ENCODE data around the gene PRPF31.

Gene PRPF31

DNA sequence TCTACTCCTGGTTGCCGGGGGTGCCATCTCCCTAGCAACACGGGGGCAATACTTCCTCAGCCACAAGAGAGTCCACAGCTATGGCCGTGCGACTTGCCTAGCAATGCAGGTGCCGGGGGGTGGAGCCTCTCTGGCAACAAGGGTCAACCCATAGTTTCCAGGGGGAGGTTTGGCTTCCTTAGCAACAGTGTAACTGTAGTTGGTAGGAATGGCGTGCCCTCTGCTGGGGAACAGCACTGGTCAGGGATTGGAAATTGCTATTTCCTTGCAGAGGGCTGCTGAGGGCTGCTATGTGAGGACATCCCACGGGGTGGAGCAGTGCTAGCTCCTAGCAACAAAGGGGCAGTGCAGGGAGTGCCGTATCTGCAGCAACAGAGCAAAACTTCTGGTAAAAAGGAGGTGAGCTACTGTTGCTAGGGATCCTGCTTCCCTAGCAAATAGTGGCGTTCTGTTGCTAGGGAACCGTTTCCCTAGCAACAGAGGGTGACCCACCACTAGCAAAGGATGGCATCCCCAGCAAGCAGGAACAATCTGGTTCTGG lies 64.4 kb downstream of the PRPF31 start:
- no peak overlapping the region for H2AK5ac ChIP-seq (ENCODE audit: low read depth, low read length)
- H3K27ac ChIP-seq (replicated peaks; ENCODE audit: low read length) = peak overlapping the region; percentile 40
- H4K91ac ChIP-seq (ENCODE audit: low read depth, low read length, poor library complexity) = no peak overlapping the region
- H3K79me1 ChIP-seq (ENCODE audit: low read depth, low read length) = no peaks in the 10 kb centered on the region
- no peak overlapping the region for H3K4me2 ChIP-seq (ENCODE audit: insufficient read depth, low read length, poor library complexity, severe bottlenecking)
- H3K4me1 ChIP-seq (ENCODE audit: control insufficient read depth in 2 of 2, insufficient read depth in 1 of 2, low read depth in 1 of 2, low read length in 2 of 2) = peaks cover 8 to 23% of the 10 kb centered on the region in 2 donors
- no peak overlapping the region for H2AFZ ChIP-seq (ENCODE audit: low read length)
- no peak overlapping the region for H2BK15ac ChIP-seq (ENCODE audit: low read length)
- no peaks in the 10 kb centered on the region for H3K27me3 ChIP-seq (ENCODE audit: control insufficient read depth in 3 of 3, insufficient read depth in 3 of 3, low read depth in 1 of 3, low read length in 3 of 3)
- H3K4me3 ChIP-seq (ENCODE audit: low read length in 2 of 2) = no peak overlapping the region
- no peak overlapping the region for H2BK120ac ChIP-seq (ENCODE audit: low read depth, low read length)
- no peak overlapping the region for H2BK12ac ChIP-seq (ENCODE audit: low read length)
- WGBS, 2 donors (ENCODE audit: extremely low coverage in 2 of 2, insufficient read length in 2 of 2, insufficient replicate concordance in 1 of 2) = no CpG with 5 or more reads among the region's 10 CpGs
- no peak overlapping the region for H3K23ac ChIP-seq (ENCODE audit: low read depth, low read length, poor library complexity)
- no peak overlapping the region for H3K14ac ChIP-seq (ENCODE audit: low read length)
- H3K9me3 ChIP-seq (replicated peaks in 1 of 2; ENCODE audit: control insufficient read depth in 2 of 2, insufficient read depth in 1 of 2, low read depth in 1 of 2, low read length in 2 of 2) = no peaks in the 10 kb centered on the region
- H2BK5ac ChIP-seq (ENCODE audit: low read length) = no peak overlapping the region
- no peak overlapping the region for H3K18ac ChIP-seq (ENCODE audit: low read length)
- peaks cover 29 to 62% of the 10 kb centered on the region in 2 donors for H3K36me3 ChIP-seq (replicated peaks in 1 of 2; ENCODE audit: control insufficient read depth in 2 of 2, insufficient read depth in 2 of 2, low read length in 2 of 2)
- no peak overlapping the region for H3K9ac ChIP-seq (ENCODE audit: low read depth, low read length, poor library complexity)
- H4K8ac ChIP-seq (ENCODE audit: low read depth, low read length) = no peak overlapping the region
- H3K4ac ChIP-seq (ENCODE audit: low read length) = no peak overlapping the region
- DNase-seq (ENCODE audit: low spot score) = peak; percentile 84

DNA sequence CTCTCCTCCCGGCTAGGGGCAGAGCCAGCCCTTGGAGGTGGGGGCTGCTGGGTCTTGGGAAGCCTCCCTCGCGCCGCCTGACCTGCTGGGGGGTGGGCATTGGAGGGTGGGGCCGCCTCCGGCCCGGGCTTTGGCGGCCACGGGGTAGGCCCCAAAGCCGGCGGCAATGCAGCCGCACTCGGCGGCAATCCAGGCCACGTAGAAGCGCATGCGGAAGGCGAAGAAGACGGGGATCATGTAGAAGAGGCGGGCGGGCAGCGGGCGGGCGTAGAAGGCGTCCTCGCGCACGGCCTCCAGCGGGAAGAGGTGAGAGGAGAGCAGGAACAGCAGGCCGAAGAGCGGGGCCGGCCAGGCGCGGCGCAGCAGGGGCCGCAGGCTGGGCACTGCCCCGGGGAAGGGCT lies 65.1 kb downstream of the PRPF31 start:
- Histone ChIP-seq H3K36me3 (replicated peaks in 1 of 2; ENCODE audit: control insufficient read depth in 2 of 2, insufficient read depth in 2 of 2, low read length in 2 of 2) (peaks cover 31 to 57% of the 10 kb centered on the region in 2 donors), H3K4me3 (ENCODE audit: low read length in 2 of 2) (no peak overlapping the region), H2AFZ (ENCODE audit: low read length) (no peak overlapping the region)

More for the DNA sequence above, 65.1 kb downstream of the PRPF31 start:
- H3K14ac ChIP-seq (ENCODE audit: low read length) = no peak overlapping the region
- H3K4me1 ChIP-seq (ENCODE audit: control insufficient read depth in 2 of 2, insufficient read depth in 1 of 2, low read depth in 1 of 2, low read length in 2 of 2) = peaks cover 8 to 23% of the 10 kb centered on the region in 2 donors
- peak overlapping the region; percentile 26 for H2AK5ac ChIP-seq (ENCODE audit: low read depth, low read length)
- no peak overlapping the region for H3K27ac ChIP-seq (replicated peaks; ENCODE audit: low read length)
- no peak overlapping the region for H3K4ac ChIP-seq (ENCODE audit: low read length)
- H2BK120ac ChIP-seq (ENCODE audit: low read depth, low read length) = no peak overlapping the region
- H3K23ac ChIP-seq (ENCODE audit: low read depth, low read length, poor library complexity) = no peak overlapping the region
- H4K8ac ChIP-seq (ENCODE audit: low read depth, low read length) = no peak overlapping the region
- no peak overlapping the region for H2BK5ac ChIP-seq (ENCODE audit: low read length)
- DNase-seq (ENCODE audit: low spot score) = no peak
- peak overlapping the region; percentile 21 for H3K9ac ChIP-seq (ENCODE audit: low read depth, low read length, poor library complexity)
- H2BK12ac ChIP-seq (ENCODE audit: low read length) = no peak overlapping the region
- no peaks in the 10 kb centered on the region for H3K79me1 ChIP-seq (ENCODE audit: low read depth, low read length)
- H3K9me3 ChIP-seq (replicated peaks in 1 of 2; ENCODE audit: control insufficient read depth in 2 of 2, insufficient read depth in 1 of 2, low read depth in 1 of 2, low read length in 2 of 2) = no peaks in the 10 kb centered on the region
- H3K27me3 ChIP-seq (ENCODE audit: control insufficient read depth in 3 of 3, insufficient read depth in 3 of 3, low read depth in 1 of 3, low read length in 3 of 3) = no peaks in the 10 kb centered on the region
- no peak overlapping the region for H3K4me2 ChIP-seq (ENCODE audit: insufficient read depth, low read length, poor library complexity, severe bottlenecking)
- H3K18ac ChIP-seq (ENCODE audit: low read length) = no peak overlapping the region
- H4K91ac ChIP-seq (ENCODE audit: low read depth, low read length, poor library complexity) = no peak overlapping the region
- WGBS, 2 donors (ENCODE audit: extremely low coverage in 2 of 2, insufficient read length in 2 of 2, insufficient replicate concordance in 1 of 2) = no CpG with 5 or more reads among the region's 37 CpGs
- no peak overlapping the region for H2BK15ac ChIP-seq (ENCODE audit: low read length)

Measured in neuronal stem cell (in vitro differentiated cells).